Measurements from ENCODE around the gene GNA12. TPM values are rescaled to one million over a fixed set of nuclear protein-coding genes. Genes with fewer than 3 reads are reported as not detected.
A peak's percentile ranks its signal among the peaks of the same experiment; 100 is the strongest.

GNA12 gene
- total and polyA plus RNA-seq, 10 of the 15 experiments (the other 5 are each of a cell fraction or from before 2014, with no cell fraction given) = 1.9 to 51.8 (median 12.6) TPM

DNA sequence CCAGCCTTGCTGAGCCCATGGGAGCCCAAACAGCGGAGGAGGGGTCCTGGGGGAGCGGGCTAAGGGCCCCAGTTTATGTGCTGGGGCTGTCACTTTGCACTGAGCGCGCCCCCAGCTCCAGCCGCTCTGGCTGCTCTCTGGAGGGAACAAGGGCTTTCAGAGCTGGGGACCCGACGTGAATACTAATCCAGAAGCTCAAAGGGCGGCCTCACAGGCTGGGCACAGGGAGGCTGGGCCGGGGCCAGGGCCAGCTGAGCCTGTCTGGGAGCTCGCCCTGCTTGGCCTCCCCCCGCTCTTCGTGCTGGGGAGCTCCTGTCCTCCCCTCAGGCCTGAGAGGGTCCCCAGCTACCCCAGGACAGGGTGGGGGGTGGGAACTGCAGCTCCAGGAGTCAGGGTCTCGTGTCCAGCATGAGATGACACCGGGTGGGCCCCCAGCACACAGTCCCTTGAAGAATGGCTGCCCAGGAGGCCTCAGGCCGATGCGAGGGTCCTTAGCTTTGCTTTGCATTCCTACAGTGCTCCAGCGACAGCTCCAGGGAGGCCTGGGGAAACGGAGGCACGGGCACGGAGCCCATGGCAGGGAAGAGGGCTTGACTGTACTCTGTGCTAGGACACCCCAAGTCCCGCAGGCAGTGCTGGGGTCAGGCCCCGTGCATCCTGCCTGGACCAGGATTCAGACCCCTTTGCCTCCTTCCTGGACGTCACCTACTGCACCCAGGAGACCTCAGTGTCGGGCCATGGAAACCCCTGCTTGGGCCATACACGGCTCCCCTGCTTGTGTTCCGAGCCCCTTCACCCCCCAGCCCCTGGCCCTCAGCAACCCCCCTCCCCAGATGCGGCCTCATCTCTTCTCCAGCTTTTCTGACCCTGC lies 161.9 kb downstream of the GNA12 start (continued):
- TF ChIP-seq, protein P1, sequence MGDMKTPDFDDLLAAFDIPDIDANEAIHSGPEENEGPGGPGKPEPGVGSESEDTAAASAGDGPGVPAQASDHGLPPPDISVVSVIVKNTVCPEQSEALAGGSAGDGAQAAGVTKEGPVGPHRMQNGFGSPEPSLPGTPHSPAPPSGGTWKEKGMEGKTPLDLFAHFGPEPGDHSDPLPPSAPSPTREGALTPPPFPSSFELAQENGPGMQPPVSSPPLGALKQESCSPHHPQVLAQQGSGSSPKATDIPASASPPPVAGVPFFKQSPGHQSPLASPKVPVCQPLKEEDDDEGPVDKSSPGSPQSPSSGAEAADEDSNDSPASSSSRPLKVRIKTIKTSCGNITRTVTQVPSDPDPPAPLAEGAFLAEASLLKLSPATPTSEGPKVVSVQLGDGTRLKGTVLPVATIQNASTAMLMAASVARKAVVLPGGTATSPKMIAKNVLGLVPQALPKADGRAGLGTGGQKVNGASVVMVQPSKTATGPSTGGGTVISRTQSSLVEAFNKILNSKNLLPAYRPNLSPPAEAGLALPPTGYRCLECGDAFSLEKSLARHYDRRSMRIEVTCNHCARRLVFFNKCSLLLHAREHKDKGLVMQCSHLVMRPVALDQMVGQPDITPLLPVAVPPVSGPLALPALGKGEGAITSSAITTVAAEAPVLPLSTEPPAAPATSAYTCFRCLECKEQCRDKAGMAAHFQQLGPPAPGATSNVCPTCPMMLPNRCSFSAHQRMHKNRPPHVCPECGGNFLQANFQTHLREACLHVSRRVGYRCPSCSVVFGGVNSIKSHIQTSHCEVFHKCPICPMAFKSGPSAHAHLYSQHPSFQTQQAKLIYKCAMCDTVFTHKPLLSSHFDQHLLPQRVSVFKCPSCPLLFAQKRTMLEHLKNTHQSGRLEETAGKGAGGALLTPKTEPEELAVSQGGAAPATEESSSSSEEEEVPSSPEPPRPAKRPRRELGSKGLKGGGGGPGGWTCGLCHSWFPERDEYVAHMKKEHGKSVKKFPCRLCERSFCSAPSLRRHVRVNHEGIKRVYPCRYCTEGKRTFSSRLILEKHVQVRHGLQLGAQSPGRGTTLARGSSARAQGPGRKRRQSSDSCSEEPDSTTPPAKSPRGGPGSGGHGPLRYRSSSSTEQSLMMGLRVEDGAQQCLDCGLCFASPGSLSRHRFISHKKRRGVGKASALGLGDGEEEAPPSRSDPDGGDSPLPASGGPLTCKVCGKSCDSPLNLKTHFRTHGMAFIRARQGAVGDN (IDR thresholded peaks at IDR 0.05) = no peak
- no peak for TF ChIP-seq SIX5 (IDR thresholded peaks at IDR 0.05; ENCODE audit: low read depth, low read length, severe bottlenecking)
- no peak for TF ChIP-seq POLR2A (IDR thresholded peaks at IDR 0.05; ENCODE audit: low read depth, low read length)

- POLR2A ChIA-PET = interaction anchor here (1.0 to 2.4 kb wide), 2 partner anchors 29 to 114 kb away, joined by 3 to 7 read pairs; no protein-coding TSS in a partner anchor
- RAD21 ChIA-PET (ENCODE audit: unreplicated experiment) = interaction anchor here (1.0 to 3.2 kb wide), 8 partner anchors 10 to 229 kb away, joined by 3 to 28 read pairs (median 6); partner anchors contain the start of gene TTYH3
- intact Hi-C loops (cut with micrococcal nuclease; ENCODE audit: unreplicated experiment) = loop anchor here (1.0 kb wide), 1 partner anchor 230 kb away; no protein-coding TSS in a partner anchor
- TF ChIP-seq CHD4 (IDR thresholded peaks at IDR 0.05) (no peak), RAD21 (IDR thresholded peaks at IDR 0.05; ENCODE audit: insufficient read depth, low read depth, low read length) (peak; percentile 70), EGR1 (IDR thresholded peaks at IDR 0.05; ENCODE audit: borderline replicate concordance in 1 of 2, low read depth in 2 of 2, low read length in 2 of 2) (no peak), BCLAF1 (IDR thresholded peaks at IDR 0.05) (no peak), IRF5 (IDR thresholded peaks at IDR 0.05; ENCODE audit: borderline replicate concordance) (no peak), TCF12 (IDR thresholded peaks at IDR 0.05; ENCODE audit: low read depth, low read length) (no peak), ATF7 (IDR thresholded peaks at IDR 0.05; ENCODE audit: low read depth) (no peak), NR2F1 (conservative IDR thresholded peaks at IDR 0.05) (0 out of 2 replicates have a peak, but pooled peaks have one; percentile 30)
Measured at GRCh38 chr7:2680792-2681490, 163.2 kb downstream of the GNA12 start.

More at GRCh38 chr7:2680792-2681490, 163.2 kb downstream of the GNA12 start:
- Histone ChIP-seq H3K4me3 (no peak overlapping the region), H3K9ac (ENCODE audit: control insufficient read depth, insufficient read depth, low read length) (no peak overlapping the region), H3K4me2 (ENCODE audit: control insufficient read depth, insufficient read depth) (no peak overlapping the region), H3K79me2 (ENCODE audit: control insufficient read depth, insufficient read depth, low read length) (no peaks in the 10 kb centered on the region), H4K20me1 (ENCODE audit: control insufficient read depth, insufficient read depth) (no peaks in the 10 kb centered on the region), H3K27ac (ENCODE audit: control insufficient read depth, insufficient read depth) (no peak overlapping the region), H2AFZ (ENCODE audit: control insufficient read depth, low read depth, low read length) (no peak overlapping the region), H3K27me3 (replicated peaks in 1 of 2; ENCODE audit: control insufficient read depth in 2 of 2, insufficient read depth in 2 of 2, low read length in 1 of 2) (no peaks in the 10 kb centered on the region; a peak in 1 of 4 replicates), H3K9me3 (replicated peaks; ENCODE audit: control insufficient read depth, insufficient read depth, low read length) (no peaks in the 10 kb centered on the region; the same call in 2 of the 3 replicates), H3K4me1 (ENCODE audit: control insufficient read depth, insufficient read depth, low read length) (no peaks in the 10 kb centered on the region), H3K36me3 (ENCODE audit: control insufficient read depth in 2 of 2, insufficient read depth in 2 of 2, low read length in 1 of 2) (no peaks in the 10 kb centered on the region)
- 27% methylated on average over 27 of the region's 27 CpGs for WGBS (ENCODE audit: insufficient coverage, insufficient replicate concordance, low lambda C conversion rate, missing lambda C conversion rate)
- in situ Hi-C loops (cut with MboI) = no loop called here
- peak; percentile 59 for FAIRE-seq
- ATAC-seq = peak; percentile 91
- DNase-seq (ENCODE audit: low read depth, low spot score) = no peak
- BruUV-seq (replicated peaks) = no TSS peak
- ChIA-PET SMC1A (ENCODE audit: uncharacterized antibody, unreplicated experiment) (interaction anchor here (0.7 to 2.3 kb wide), 10 partner anchors 11 to 212 kb away, joined by 3 to 12 read pairs (median 3); no protein-coding TSS in a partner anchor), CTCF (interaction anchor here (1.0 to 5.6 kb wide), 10 partner anchors 9 to 230 kb away, joined by 3 to 65 read pairs (median 6); no protein-coding TSS in a partner anchor)
